Ovary (tissue), 3 donors: Measurements from ENCODE around the gene DIPK1B.

ENCODE experiments used
- CTCF ChIP-seq, 3 donors: fragments of 450-650 bp in 2 of 3; fragments of 200-600 bp in 1 of 3; IDR thresholded peaks; one replicate each; pipeline versions ENCODE4 v1.5.1 to v1.8.0; 2016 to 2022; ENCODE audit warnings: antibody characterized with exemption in 3 of 3, mild to moderate bottlenecking in 1 of 3
- EP300 ChIP-seq: sonication (generic); formaldehyde crosslinking; IDR thresholded peaks from one replicate; pipeline ENCODE4 v1.6.1; 2017; ENCODE audit warnings: antibody characterized with exemption
- donor health status: DM: no; HTN: no; CAD: no.

- TF ChIP-seq CTCF (IDR thresholded peaks at IDR 0.05) (no peak), EP300 (no peak)
Observed at GRCh38 chr9:136747161-136748060, 35.0 kb downstream of the DIPK1B start.
